ENCODE measurements around the gene MPZL3.
A peak's percentile ranks its signal among the peaks of the same experiment; 100 is the strongest.
"Not testable (repeated sequence)": the region's sequence is repeated elsewhere in the genome, so short reads cannot be mapped to it uniquely, and the experiment has no call there.

The MPZL3 gene

GRCh38 chr11:118212781-118213191, 39.4 kb downstream of the MPZL3 start:
- no peak for DNase-seq (ENCODE audit: low read depth, low spot score)

- no peak for DNase-seq (ENCODE audit: low read depth, low spot score)
Observed at GRCh38 chr11:118212131-118212725, 39.9 kb downstream of the MPZL3 start.

- no peak for DNase-seq (ENCODE audit: low read depth, low spot score)
Observed at GRCh38 chr11:118211006-118211405, 41.2 kb downstream of the MPZL3 start.

GRCh38 chr11:118210323-118210722, 41.8 kb downstream of the MPZL3 start:
- DNase-seq (ENCODE audit: low read depth, low spot score): no peak

GRCh38 chr11:118209033-118209432, 43.1 kb downstream of the MPZL3 start:
- no peak for DNase-seq (ENCODE audit: low read depth, low spot score)

GRCh38 chr11:118207079-118207478, 45.1 kb downstream of the MPZL3 start:
- DNase-seq (ENCODE audit: low read depth, low spot score): no peak

GRCh38 chr11:118206391-118207031, 45.7 kb downstream of the MPZL3 start:
- DNase-seq (ENCODE audit: low read depth, low spot score): no peak

GRCh38 chr11:118205606-118206378, 46.4 kb downstream of the MPZL3 start:
- no peak for DNase-seq (ENCODE audit: low read depth, low spot score)

- DNase-seq (ENCODE audit: low read depth, low spot score): no peak
Observed at GRCh38 chr11:118202599-118203422, 49.4 kb downstream of the MPZL3 start.

- DNase-seq (ENCODE audit: low read depth, low spot score): no peak
Observed at GRCh38 chr11:118201966-118202365, 50.2 kb downstream of the MPZL3 start.

- no peak for DNase-seq (ENCODE audit: low read depth, low spot score)
Observed at GRCh38 chr11:118200901-118201680, 51.1 kb downstream of the MPZL3 start.

GRCh38 chr11:118200497-118200896, 51.7 kb downstream of the MPZL3 start:
- no peak for DNase-seq (ENCODE audit: low read depth, low spot score)

GRCh38 chr11:118199135-118199534, 53.0 kb downstream of the MPZL3 start:
- DNase-seq (ENCODE audit: low read depth, low spot score): no peak

GRCh38 chr11:118198370-118198769, 53.8 kb downstream of the MPZL3 start:
- peak; percentile 13 for DNase-seq (ENCODE audit: low read depth, low spot score)

GRCh38 chr11:118194835-118195627, 57.1 kb downstream of the MPZL3 start:
- no peak for DNase-seq (ENCODE audit: low read depth, low spot score)

- DNase-seq (ENCODE audit: low read depth, low spot score): no peak
Observed at GRCh38 chr11:118193910-118194566, 58.1 kb downstream of the MPZL3 start.

GRCh38 chr11:118192817-118193216, 59.3 kb downstream of the MPZL3 start:
- not testable (repeated sequence) for DNase-seq (ENCODE audit: low read depth, low spot score)

- not testable (repeated sequence) for DNase-seq (ENCODE audit: low read depth, low spot score)
Observed at GRCh38 chr11:118190942-118191506, 61.1 kb downstream of the MPZL3 start.

GRCh38 chr11:118186346-118187107, 65.6 kb downstream of the MPZL3 start:
- DNase-seq (ENCODE audit: low read depth, low spot score): no peak
